Bone marrow (tissue), 2 donors: ENCODE measurements around the gene FCHSD1.
"Not testable (repeated sequence)": the region's sequence is repeated elsewhere in the genome, so short reads cannot be mapped to it uniquely, and the experiment has no call there.

Experiments
- DNase-seq, 2 donors: peaks; one replicate each; lab custom pipeline; 2025; lab: John Stamatoyannopoulos, UW

The FCHSD1 gene

DNA sequence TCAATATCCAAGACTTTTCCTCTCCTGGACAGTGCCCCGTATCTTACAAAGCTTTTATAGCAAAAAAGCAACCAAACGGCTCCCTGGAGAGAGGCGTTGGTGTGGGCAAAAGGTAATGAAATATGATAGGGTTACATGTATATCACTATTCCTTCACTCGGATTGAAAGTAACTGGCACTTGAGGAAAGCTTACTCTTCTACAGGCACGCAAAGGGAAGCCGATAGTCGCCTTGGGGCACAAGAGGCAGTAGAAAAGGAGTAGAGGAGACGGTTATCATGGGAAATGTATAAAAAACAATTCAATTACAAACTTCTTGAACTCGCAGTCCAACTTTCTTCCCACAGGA is 33.6 kb downstream of the FCHSD1 start:
- DNase-seq, result no peak

- DNase-seq, result no peak
Observed at GRCh38 chr5:141617128-141617527, 34.1 kb downstream of the FCHSD1 start.

GRCh38 chr5:141615991-141616720 is 35.1 kb downstream of the FCHSD1 start:
- no peak for DNase-seq

DNA sequence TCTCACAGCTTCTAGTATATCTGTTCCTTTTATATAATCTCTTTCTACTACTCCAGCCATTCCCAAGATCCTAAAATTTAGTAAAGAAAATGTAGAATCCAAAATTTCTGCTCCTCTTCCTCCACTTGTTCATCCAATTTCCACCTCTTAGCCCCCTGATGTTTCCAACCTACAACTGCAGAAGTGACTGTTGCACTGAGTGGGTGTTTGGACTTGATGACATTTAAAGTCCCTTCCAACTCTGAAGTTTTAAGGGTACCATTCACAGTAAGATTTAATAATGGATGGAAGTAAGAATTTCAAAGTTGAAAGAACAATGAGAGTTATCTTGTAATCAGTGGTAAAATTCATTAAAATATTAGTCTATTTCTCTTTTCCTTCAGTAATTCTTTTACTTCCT is 37.9 kb downstream of the FCHSD1 start:
- no peak for DNase-seq

- DNase-seq, result no peak
Observed at GRCh38 chr5:141611289-141611688, 39.9 kb downstream of the FCHSD1 start.

- not testable (repeated sequence) for DNase-seq
Observed at GRCh38 chr5:141609921-141610320, 41.3 kb downstream of the FCHSD1 start.

DNA sequence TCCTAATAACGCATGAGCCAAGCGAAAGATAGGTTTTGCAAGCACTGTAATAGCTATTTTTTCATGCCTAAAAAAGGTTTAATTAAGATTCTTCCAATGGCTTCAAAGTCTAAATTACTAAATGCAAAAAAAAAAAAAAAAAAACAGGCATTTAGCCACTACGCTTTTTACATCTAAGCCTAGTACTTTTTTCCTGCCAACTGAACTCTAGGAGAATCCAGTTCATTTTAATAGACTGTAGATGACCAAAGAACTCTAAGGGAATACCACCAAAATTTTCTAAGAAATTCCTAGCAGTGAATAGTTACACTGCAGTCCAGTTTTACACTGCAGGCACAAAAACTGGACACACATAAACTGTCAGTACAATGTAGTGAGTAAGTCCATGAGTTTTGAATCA is 42.2 kb downstream of the FCHSD1 start:
- DNase-seq, result no peak

GRCh38 chr5:141608557-141608956 is 42.7 kb downstream of the FCHSD1 start:
- DNase-seq, result no peak

DNA sequence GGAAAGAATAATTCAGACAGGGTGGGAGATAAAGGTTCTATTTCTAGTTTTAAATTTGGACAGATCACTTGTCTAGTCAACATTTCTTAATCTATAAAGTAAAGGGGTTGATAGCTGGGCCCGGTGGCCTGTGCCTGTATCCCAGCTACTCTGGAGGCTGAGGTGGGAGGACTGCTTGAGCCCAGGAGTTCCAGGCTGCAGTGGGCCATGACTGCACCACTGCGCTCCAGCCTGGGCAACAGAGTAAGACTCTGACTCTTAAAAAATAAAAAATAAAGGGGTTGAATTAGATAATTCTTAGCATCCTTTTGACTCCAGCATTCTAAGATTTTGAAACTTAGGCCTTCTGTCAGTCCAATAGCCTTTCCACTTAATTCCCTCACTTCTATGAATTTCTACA is 43.2 kb downstream of the FCHSD1 start:
- DNase-seq, result no peak

DNA sequence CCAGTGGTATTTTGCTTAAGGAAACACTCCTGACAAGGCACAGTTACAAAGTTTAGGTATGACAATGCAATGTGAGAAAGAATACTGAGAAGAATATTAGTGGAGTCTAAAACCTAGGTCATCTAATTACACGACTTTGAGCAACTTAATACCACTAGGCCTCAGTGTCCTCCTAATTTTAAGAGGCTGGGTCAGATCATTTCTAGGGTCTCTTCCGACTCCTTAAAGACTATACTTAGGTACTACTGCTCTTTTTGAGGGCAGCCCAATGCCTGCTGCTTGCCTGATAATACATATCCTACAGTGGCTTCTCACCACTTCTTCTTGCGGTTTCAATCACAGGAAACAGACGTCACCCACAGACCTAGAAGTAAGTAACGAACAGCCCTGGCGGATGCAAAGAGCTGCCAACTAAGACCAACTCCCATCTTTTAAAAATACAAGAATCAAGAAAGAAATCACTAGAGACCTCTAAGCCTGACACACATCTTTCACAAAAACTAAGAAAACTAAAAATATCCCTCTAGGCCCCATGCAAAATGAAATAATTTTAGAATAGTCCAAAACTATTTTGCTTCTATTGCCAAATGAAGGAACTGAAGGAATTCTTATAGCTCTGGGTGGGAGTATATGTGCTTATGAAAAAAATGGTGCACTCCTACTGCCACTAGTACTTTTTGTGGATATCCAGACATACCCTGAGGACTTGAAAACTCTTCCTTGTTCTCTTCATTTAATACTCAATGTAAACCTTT is 45.5 kb downstream of the FCHSD1 start:
- DNase-seq, result peak; percentile 6 to 98

- DNase-seq, result peak; percentile 14 to 80
Observed at GRCh38 chr5:141603923-141604717, 47.1 kb downstream of the FCHSD1 start.

DNA sequence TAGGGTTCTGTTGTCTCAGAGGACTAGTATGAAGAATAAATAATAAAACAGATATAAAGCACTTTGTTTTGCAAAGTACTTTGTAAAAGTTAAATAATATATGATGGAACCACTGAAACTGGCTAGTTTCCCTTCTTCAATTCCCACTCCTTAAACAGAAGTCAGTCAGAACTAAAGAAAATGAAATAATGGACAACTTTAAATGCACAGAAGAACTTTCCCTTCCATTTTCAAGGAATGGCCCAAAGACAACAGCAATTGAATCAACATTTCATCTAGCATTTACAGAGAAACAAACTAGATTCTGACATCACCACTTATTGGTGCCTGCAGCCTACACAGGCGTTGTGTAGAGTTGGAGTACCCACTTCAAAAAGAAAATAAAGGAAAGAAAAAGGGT is 48.6 kb downstream of the FCHSD1 start:
- DNase-seq, result no peak

DNA sequence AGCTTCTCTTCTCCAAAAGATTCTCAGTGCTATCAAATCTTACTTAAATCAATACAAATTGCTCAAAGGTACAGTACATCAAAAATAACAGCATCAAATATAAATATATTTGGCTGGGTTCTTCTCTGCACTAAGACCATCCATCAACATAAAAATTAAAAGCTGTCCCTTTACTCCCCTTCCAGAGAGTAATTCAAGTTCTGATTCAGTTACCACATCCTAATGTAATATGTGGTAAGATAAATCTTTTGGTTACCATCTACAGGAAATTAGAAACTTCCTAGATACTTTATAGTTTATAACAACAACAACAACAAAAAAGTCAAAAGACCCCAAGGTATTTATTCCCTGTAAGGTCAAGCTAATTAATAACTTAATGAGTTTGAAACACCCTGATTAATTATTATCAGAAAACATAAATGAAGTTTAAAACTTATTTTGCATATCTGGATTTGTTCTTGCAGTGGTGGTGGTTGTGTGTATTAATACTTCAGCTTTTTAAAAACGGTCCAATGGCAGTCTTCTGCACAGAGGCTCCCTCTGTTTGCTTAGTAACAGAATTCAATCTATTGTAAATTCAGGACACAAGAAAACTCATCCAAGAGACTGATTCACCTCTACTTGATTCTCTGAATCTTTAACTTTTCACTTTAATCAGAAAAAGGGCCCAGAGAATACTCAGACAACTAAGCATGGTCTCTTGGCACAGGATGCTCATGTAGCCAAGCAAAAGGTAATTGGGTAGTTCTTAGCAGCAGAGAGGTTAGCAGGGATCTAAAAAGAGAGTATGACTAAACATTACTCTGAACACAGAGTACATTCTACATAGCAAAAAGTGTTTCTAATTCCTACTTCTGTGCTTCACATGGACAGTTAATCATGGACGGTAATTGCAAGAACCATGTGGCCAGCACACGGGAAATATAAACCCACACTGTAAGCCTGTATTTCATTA is 52.5 kb downstream of the FCHSD1 start:
- DNase-seq, result no peak

DNA sequence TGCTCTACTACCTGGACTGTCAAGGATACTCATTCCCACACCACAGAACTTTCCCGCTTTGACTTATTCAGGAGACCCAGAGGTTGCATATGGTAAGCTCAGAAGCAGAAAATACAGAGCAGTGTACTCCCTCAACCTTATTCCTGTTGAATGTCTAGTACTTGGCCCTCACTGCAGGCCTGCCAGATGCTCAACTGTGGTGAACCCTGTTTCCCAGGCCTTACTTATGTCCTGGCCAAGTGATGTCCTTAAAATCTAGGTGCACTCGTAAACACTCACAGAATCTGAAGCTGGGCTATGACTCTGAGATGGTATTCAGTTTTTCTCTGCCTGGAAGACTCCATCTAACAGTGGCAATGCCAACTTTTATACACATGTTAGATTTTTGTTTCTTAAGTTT is 53.4 kb downstream of the FCHSD1 start:
- no peak for DNase-seq

GRCh38 chr5:141597394-141597793 is 53.8 kb downstream of the FCHSD1 start:
- no peak for DNase-seq

GRCh38 chr5:141596867-141597266 is 54.4 kb downstream of the FCHSD1 start:
- no peak for DNase-seq

- DNase-seq, result no peak
Observed at GRCh38 chr5:141590127-141590526, 61.1 kb downstream of the FCHSD1 start.
